ENCODE measurements around the gene CHN1.

DNA sequence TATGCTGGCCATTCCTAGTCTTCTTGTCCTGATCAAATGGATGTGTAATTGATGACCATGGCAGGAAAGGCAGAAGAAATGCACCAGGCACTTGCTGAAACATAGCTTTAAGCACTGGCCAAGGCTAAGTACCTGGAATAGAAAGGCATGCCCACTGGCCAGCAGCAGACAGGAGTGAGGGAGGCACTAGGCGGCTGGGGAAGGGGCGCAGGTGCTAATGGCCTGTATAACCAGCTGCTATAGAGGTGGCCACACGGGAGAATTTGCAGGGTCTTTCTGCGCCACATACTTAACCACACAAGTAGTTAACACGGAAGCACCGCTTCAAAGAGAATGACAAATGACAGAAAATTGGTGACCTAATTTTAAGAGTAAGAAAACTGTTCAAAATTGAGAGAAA, 174.6 kb downstream of the CHN1 start:
- TF ChIP-seq, protein P1, sequence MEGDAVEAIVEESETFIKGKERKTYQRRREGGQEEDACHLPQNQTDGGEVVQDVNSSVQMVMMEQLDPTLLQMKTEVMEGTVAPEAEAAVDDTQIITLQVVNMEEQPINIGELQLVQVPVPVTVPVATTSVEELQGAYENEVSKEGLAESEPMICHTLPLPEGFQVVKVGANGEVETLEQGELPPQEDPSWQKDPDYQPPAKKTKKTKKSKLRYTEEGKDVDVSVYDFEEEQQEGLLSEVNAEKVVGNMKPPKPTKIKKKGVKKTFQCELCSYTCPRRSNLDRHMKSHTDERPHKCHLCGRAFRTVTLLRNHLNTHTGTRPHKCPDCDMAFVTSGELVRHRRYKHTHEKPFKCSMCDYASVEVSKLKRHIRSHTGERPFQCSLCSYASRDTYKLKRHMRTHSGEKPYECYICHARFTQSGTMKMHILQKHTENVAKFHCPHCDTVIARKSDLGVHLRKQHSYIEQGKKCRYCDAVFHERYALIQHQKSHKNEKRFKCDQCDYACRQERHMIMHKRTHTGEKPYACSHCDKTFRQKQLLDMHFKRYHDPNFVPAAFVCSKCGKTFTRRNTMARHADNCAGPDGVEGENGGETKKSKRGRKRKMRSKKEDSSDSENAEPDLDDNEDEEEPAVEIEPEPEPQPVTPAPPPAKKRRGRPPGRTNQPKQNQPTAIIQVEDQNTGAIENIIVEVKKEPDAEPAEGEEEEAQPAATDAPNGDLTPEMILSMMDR (optimal IDR thresholded peaks at IDR 0.05 in 1 of 3, IDR thresholded peaks at IDR 0.05 in 1 of 3, conservative IDR thresholded peaks at IDR 0.05 in 1 of 3; ENCODE audit: extremely low read depth in 1 of 3, insufficient read depth in 2 of 3, low read length in 3 of 3) = no peak
- no peak for TF ChIP-seq EZH2 (IDR thresholded peaks at IDR 0.05; ENCODE audit: low read length)
